22Rv1 (cell line): ENCODE data around the gene FBXO11.

ENCODE experiments used
- ZFX ChIP-seq: fragments of 450-650 bp; IDR thresholded peaks from 2 replicates; pipeline ENCODE4 v1.6.1; 2017; ENCODE audit warnings: antibody characterized with exemption, borderline replicate concordance
- TF ChIP-seq, protein P1 (sequence below): fragments of 450-650 bp; IDR thresholded peaks from 2 replicates; pipeline ENCODE4 v1.5.1; 2017; ENCODE audit warnings: mild to moderate bottlenecking

DNA sequence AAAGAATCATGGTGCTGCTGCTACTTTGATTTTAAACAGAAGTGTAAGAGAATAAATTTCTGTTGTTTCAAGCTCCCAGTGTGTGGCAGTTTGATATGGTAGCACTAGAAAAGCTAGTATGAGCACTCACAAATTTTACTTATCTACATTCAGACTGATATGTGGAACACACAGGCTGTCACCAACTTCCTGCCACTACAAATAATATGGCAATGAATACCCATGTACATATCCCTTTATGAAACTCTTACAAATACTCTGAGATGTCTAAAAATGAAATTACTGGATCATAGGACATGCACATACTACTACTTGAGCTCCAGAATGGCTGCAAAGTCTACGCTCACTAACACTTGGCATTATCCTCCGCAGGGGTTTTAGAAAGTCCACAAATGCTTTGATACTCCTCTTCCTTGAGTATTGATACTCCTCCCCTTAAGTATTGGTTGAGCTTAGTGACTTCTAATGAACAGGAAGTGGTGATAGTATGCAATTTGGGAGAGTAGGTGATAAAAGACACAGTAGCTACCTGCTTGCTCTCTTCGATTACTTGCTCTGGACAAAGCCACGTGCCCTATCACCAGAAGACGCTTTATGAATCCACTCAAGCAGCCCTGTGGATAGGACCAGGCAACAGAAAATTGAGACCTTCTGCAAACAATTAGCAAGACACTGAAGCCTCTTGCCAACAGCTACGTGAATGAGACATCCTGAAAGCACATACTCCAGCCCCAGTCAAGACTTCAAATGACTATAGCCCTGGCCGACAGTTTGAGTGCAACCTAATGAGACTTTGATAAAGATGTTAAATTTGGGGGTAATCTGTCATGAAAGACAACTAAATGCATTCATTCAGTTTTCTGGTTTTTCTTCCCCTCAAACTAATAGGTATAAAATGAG lies 35.4 kb downstream of the FBXO11 start:
- TF ChIP-seq, protein P1, sequence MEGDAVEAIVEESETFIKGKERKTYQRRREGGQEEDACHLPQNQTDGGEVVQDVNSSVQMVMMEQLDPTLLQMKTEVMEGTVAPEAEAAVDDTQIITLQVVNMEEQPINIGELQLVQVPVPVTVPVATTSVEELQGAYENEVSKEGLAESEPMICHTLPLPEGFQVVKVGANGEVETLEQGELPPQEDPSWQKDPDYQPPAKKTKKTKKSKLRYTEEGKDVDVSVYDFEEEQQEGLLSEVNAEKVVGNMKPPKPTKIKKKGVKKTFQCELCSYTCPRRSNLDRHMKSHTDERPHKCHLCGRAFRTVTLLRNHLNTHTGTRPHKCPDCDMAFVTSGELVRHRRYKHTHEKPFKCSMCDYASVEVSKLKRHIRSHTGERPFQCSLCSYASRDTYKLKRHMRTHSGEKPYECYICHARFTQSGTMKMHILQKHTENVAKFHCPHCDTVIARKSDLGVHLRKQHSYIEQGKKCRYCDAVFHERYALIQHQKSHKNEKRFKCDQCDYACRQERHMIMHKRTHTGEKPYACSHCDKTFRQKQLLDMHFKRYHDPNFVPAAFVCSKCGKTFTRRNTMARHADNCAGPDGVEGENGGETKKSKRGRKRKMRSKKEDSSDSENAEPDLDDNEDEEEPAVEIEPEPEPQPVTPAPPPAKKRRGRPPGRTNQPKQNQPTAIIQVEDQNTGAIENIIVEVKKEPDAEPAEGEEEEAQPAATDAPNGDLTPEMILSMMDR: no peak
- no peak for TF ChIP-seq ZFX
